Activated CD8-positive, alpha-beta memory T cell treated with anti-CD3 and anti-CD28 coated beads for 48 hours (primary cell): ENCODE results near the gene PFN1.
"Not testable (repeated sequence)": the region's sequence is repeated elsewhere in the genome, so short reads cannot be mapped to it uniquely, and the experiment has no call there.

Source experiments
- DNase-seq, 3 experiments: peaks; one replicate each; pipeline ENCODE4 v3.0.0-alpha.2; 2020; ENCODE audit warnings: low read depth in 2 of 3, low spot score in 2 of 3

PFN1 gene

DNA sequence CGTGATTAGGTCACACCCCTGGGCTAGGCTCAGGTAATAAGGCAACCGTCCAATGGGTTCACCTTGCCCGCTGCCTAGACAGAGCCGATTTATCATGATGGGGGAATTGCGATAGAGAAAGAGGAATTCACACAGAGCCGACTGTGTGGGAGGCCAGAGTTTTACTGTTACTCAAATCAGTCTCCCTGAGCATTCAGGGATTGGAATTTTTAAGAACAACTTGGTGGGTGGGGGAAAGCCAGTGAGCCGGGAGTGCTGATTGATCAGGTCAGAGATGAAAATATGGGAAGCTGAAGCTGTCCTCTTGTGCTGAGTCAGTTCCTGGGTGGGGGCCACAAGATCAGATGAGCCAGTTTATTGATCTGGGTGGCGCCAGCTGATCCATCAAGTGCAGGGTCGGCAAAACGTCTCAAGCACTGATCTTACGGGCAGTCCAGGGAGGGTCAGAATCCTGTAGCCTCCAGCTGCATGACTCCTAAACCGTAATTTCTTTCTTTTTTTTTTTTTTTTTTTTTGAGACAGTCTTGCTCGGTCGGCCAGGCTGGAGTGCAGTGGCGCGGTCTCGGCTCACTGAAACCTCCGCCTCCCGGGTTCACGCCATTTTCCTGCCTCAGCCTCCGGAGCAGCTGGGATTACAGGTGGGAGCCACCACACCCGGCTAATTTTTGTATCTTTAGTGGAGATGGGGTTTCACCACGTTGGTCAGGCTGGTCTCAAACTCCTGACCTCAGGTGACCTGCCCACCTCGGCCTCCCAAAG is 21.6 kb downstream of the PFN1 start:
- DNase-seq: not testable (repeated sequence)

- no peak for DNase-seq
These were observed 27.0 kb downstream of the PFN1 start for GRCh38 chr17:4921320-4921719.

- DNase-seq: no peak
These were observed 27.8 kb downstream of the PFN1 start for GRCh38 chr17:4920351-4921048.

- DNase-seq: no peak
These were observed 28.8 kb downstream of the PFN1 start for GRCh38 chr17:4919511-4920047.

DNA sequence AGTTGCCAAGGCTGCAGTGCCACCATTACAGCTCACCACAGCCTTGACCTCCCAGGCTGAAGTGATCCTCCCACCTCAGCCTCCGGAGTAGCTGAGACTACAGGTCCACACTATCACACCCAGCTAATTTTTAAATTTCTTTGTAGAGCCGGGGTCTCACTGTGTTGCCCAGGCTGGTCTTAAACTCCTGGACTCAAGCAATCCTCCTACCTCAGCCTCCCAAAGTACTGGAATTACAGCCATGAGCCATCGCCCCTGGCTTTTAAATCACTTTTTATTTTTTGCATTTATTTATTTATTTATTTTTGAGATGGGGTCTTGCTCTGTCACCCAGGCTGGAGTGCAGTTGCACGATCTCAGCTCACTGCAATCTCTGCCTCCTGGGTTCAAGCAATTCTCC is 33.8 kb downstream of the PFN1 start:
- DNase-seq: not testable (repeated sequence)

- no peak for DNase-seq
These were observed 34.3 kb downstream of the PFN1 start for GRCh38 chr17:4913994-4914393.

GRCh38 chr17:4908711-4909496 is 39.4 kb downstream of the PFN1 start:
- DNase-seq: peak in 2 of 3 experiments; percentile 38 to 48

- DNase-seq: no peak
These were observed 40.0 kb downstream of the PFN1 start for GRCh38 chr17:4908301-4908700.

GRCh38 chr17:4906642-4907041 is 41.7 kb downstream of the PFN1 start:
- DNase-seq: not testable (repeated sequence)

GRCh38 chr17:4903051-4903818 is 45.1 kb downstream of the PFN1 start, which contains the start of gene CHRNE:
CHRNE (minus strand) TSS chr17:4903098; CDS start chr17:4903063, 35 bp downstream.
- peak; percentile 40 to 52 (median 44) for DNase-seq

DNA sequence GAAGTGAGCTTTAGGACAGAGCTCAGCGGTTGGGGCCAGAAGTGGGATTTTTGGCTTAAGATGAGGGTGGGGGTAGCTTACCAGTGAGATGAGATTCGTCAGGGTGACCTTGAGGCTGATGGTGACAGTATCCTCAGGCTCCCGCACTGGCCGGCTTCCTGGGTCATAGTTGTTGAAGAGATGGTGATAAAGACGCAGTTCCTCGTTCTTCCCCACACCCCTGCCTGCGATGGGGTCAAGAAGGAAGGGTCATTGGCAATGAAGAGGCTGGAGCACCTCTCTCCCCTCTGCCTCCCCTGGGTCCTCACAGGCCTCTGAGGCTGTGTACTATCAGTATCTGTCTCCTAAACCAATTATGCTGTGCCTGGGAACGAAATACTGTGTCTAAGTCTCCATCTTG is 45.8 kb downstream of the PFN1 start:
- no peak for DNase-seq

DNA sequence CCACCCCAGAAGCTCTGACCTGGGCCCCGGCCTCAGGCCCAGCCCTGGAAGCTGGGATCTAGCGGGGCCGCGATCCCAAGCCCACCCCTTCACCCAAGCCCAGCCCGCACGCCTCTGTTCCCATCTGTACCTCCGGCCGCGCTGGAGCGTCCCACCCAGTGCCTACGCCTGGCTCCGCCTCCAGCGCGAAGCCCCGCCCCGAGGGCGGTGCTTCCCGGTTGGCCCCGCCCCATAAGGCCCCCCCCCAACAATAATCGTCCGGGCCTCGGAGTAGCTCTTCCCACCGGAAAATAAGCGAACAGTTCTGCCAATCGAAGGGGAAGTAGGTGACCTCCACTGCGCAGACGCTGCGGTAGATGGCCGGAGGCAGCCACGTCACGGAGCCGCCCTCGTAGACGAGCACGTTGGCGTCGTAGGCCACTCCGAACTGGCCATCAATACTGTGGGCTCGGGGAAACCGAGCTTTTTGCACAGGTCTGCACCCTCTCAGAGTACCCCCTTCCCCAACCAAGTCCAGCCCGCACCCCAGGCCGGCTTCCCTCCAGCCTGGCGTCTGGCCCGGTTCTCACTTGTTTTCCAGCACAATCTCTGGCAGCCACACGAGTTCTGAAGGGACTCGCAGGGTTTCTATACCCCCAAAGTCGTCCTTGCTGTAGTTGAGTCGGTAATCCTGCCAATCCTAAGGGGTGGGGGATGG is 46.5 kb downstream of the PFN1 start:
- DNase-seq: no peak

GRCh38 chr17:4901108-4901647 is 47.2 kb downstream of the PFN1 start:
- DNase-seq: no peak

- DNase-seq: no peak
These were observed 47.9 kb downstream of the PFN1 start for GRCh38 chr17:4900231-4901107.

DNA sequence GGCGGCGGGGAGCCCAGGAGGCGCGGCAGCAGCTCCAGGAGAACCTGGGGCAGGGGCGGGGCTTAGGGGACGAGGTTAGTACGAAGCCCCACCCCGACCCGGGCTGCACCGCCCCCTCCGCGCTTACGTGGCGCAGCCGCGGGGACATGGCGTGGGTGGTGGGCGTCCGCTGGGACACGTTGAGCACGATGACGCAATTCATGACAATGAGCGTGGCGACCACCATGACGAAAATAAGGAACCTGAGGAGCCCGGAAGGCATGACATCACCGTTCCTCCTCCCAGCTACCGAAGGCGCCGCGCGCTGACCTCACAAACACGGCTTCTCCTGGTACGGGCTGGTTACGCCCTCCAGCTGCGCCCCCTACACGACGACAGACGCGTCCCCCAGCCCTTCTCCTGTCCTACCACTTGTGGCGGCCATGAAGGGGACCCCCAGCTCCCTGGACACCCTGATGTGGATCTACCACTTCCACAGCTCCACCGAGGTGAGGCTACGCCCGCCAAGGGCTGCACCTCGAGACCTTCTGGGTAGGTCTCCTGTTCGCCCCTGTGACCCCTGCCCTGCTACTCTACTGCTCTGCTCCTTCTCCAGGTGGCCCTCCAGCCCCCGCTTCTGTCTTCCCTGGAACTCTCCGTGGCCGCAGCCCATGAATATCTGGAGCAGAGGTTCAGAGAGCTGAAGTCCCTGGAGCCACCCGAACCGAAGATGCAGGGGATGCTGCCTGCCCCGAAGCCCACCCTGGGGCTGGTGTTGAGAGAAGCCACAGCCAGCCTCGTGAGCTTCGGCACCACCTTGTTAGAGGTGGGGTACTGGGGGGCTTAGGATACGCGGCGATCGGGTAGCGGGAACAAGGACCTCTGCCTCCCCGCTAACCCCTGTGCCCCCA is 48.7 kb downstream of the PFN1 start, which contains the start of gene C17orf107:
TSS of gene C17orf107 (plus strand) at position 196 of the 890 bp plus-strand sequence. CDS start at position 423, 227 bp downstream.
- peak; percentile 85 to 88 (median 86) for DNase-seq

- DNase-seq: no peak
These were observed 49.4 kb downstream of the PFN1 start for GRCh38 chr17:4898927-4899326.

DNA sequence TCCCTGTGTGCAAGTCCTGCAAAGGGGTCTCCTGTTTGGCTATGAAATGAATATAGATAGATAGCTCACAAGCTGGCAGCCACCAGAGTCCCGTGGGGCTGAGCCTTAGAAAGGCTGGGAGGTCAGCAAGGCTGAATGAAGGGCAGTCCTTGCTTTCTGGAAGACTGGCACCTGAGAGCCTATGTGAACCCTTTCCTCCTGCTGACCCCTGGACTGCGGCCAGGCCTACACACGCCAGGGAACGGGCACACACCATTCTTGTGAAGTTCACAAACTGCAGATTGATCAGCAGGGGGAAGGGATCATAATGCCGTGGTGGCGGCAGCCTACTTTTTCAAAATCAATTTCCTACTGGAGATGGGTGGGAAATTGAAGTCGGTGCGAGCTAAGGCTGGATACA is 50.0 kb downstream of the PFN1 start:
- DNase-seq: no peak

GRCh38 chr17:4897785-4898184 is 50.5 kb downstream of the PFN1 start:
- no peak for DNase-seq
